ENCODE results near the gene GPRIN3.

The GPRIN3 gene

GRCh38 chr4:89276296-89276695 lies 31.3 kb downstream of the GPRIN3 start:
- H3K9me3 ChIP-seq (ENCODE audit: insufficient read depth, low read length, severe bottlenecking): no peaks in the 10 kb centered on the region
- no peak for TF ChIP-seq EZH2 (IDR thresholded peaks at IDR 0.05; ENCODE audit: borderline replicate concordance, low read depth, low read length, severe bottlenecking)
- no peak for TF ChIP-seq CTCF (IDR thresholded peaks at IDR 0.05; ENCODE audit: borderline replicate concordance, extremely low read depth, low read length, poor library complexity, severe bottlenecking)

DNA sequence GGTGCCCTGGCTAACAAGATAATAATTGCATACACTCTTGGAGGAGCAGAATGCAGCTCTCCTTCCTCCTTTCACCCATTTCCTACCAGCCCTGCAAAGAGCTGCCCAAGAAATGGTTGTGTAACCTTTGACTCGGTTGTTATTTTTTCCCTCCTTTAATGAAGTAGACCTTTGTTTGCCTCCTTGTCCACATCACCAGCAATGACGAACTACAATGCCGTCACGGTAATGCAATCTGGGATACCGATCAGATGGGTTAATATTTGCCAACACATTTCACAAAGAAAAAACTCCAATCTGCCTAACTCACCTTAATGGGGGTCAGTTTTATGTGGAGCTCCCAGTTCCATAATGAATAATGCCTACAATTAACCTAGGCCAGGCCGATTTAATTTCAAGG lies 32.0 kb downstream of the GPRIN3 start:
- Histone ChIP-seq H3K4me2 (ENCODE audit: insufficient read depth, low read length) (no peak overlapping the region), H3K79me2 (ENCODE audit: insufficient read depth, low read length) (no peaks in the 10 kb centered on the region), H3K36me3 (ENCODE audit: insufficient read depth, low read length) (no peaks in the 10 kb centered on the region), H2AFZ (ENCODE audit: low read depth, low read length) (no peak overlapping the region), H3K9me3 (ENCODE audit: insufficient read depth, low read length, severe bottlenecking) (no peaks in the 10 kb centered on the region), H3K4me1 (ENCODE audit: insufficient read depth, low read length) (no peaks in the 10 kb centered on the region), H4K20me1 (ENCODE audit: insufficient read depth, low read length) (no peaks in the 10 kb centered on the region), H3K9ac (ENCODE audit: low read depth, low read length) (no peak overlapping the region), H3K27ac (ENCODE audit: low read length) (no peak overlapping the region), H3K27me3 (ENCODE audit: insufficient read depth, low read length, poor library complexity) (no peaks in the 10 kb centered on the region), H3K4me3 (ENCODE audit: low read depth in 1 of 2, low read length in 2 of 2) (no peak overlapping the region)
- TF ChIP-seq CTCF (IDR thresholded peaks at IDR 0.05; ENCODE audit: borderline replicate concordance, extremely low read depth, low read length, poor library complexity, severe bottlenecking) (no peak), EZH2 (IDR thresholded peaks at IDR 0.05; ENCODE audit: borderline replicate concordance, low read depth, low read length, severe bottlenecking) (no peak)
- DNase-seq (no peak), ATAC-seq (ENCODE audit: insufficient read depth, low read depth) (no peak)

More at GRCh38 chr4:89276296-89276695, 31.3 kb downstream of the GPRIN3 start:
- H3K4me2 ChIP-seq (ENCODE audit: insufficient read depth, low read length): no peak overlapping the region
- ATAC-seq (ENCODE audit: insufficient read depth, low read depth) (no peak), DNase-seq (no peak)
- no peaks in the 10 kb centered on the region for H4K20me1 ChIP-seq (ENCODE audit: insufficient read depth, low read length)
- no peak overlapping the region for H2AFZ ChIP-seq (ENCODE audit: low read depth, low read length)
- no peak overlapping the region for H3K4me3 ChIP-seq (ENCODE audit: low read depth in 1 of 2, low read length in 2 of 2)
- H3K27ac ChIP-seq (ENCODE audit: low read length): no peak overlapping the region
- no peaks in the 10 kb centered on the region for H3K79me2 ChIP-seq (ENCODE audit: insufficient read depth, low read length)
- no peaks in the 10 kb centered on the region for H3K27me3 ChIP-seq (ENCODE audit: insufficient read depth, low read length, poor library complexity)
- no peak overlapping the region for H3K9ac ChIP-seq (ENCODE audit: low read depth, low read length)
- no peaks in the 10 kb centered on the region for H3K36me3 ChIP-seq (ENCODE audit: insufficient read depth, low read length)
- H3K4me1 ChIP-seq (ENCODE audit: insufficient read depth, low read length): no peaks in the 10 kb centered on the region

GRCh38 chr4:89273741-89274141 lies 33.9 kb downstream of the GPRIN3 start:
- Histone ChIP-seq H3K27me3 (ENCODE audit: insufficient read depth, low read length, poor library complexity) (no peaks in the 10 kb centered on the region), H3K4me1 (ENCODE audit: insufficient read depth, low read length) (no peaks in the 10 kb centered on the region), H3K27ac (ENCODE audit: low read length) (no peak overlapping the region), H2AFZ (ENCODE audit: low read depth, low read length) (no peak overlapping the region), H3K4me2 (ENCODE audit: insufficient read depth, low read length) (no peak overlapping the region), H3K36me3 (ENCODE audit: insufficient read depth, low read length) (no peaks in the 10 kb centered on the region), H3K79me2 (ENCODE audit: insufficient read depth, low read length) (no peaks in the 10 kb centered on the region), H3K9ac (ENCODE audit: low read depth, low read length) (no peak overlapping the region), H3K4me3 (ENCODE audit: low read depth in 1 of 2, low read length in 2 of 2) (no peak overlapping the region), H4K20me1 (ENCODE audit: insufficient read depth, low read length) (no peaks in the 10 kb centered on the region), H3K9me3 (ENCODE audit: insufficient read depth, low read length, severe bottlenecking) (no peaks in the 10 kb centered on the region)
- no peak for DNase-seq
- ATAC-seq (ENCODE audit: insufficient read depth, low read depth): no peak
- TF ChIP-seq CTCF (IDR thresholded peaks at IDR 0.05; ENCODE audit: borderline replicate concordance, extremely low read depth, low read length, poor library complexity, severe bottlenecking): no peak
- no peak for TF ChIP-seq EZH2 (IDR thresholded peaks at IDR 0.05; ENCODE audit: borderline replicate concordance, low read depth, low read length, severe bottlenecking)

DNA sequence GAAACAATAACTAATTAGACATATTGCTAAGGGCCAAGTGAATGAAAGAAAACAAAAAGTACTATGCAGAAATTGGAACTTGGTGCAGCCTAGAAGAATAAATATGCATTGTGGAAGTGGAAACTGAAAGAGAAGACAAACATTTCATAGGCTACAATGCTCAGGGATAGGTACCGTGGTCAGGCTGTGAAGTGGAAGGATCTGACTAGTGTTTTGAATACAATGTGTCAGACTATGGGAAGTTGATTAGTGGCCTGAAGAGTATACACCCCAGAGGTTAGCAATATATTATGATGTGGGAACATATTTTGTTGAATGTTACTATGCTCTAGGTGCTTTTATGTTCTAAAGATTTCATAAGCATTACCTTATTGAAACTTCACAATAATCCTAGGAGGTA lies 36.8 kb downstream of the GPRIN3 start:
- no peak for ATAC-seq (ENCODE audit: insufficient read depth, low read depth)
- Histone ChIP-seq H3K27me3 (ENCODE audit: insufficient read depth, low read length, poor library complexity) (no peaks in the 10 kb centered on the region), H3K27ac (ENCODE audit: low read length) (no peak overlapping the region), H3K9me3 (ENCODE audit: insufficient read depth, low read length, severe bottlenecking) (no peaks in the 10 kb centered on the region), H3K4me2 (ENCODE audit: insufficient read depth, low read length) (no peak overlapping the region), H3K4me3 (ENCODE audit: low read depth in 1 of 2, low read length in 2 of 2) (no peak overlapping the region), H3K9ac (ENCODE audit: low read depth, low read length) (no peak overlapping the region), H3K79me2 (ENCODE audit: insufficient read depth, low read length) (no peaks in the 10 kb centered on the region), H4K20me1 (ENCODE audit: insufficient read depth, low read length) (no peaks in the 10 kb centered on the region), H2AFZ (ENCODE audit: low read depth, low read length) (no peak overlapping the region), H3K4me1 (ENCODE audit: insufficient read depth, low read length) (no peaks in the 10 kb centered on the region), H3K36me3 (ENCODE audit: insufficient read depth, low read length) (no peaks in the 10 kb centered on the region)
- no peak for DNase-seq
- TF ChIP-seq CTCF (IDR thresholded peaks at IDR 0.05; ENCODE audit: borderline replicate concordance, extremely low read depth, low read length, poor library complexity, severe bottlenecking) (no peak), EZH2 (IDR thresholded peaks at IDR 0.05; ENCODE audit: borderline replicate concordance, low read depth, low read length, severe bottlenecking) (no peak)

Measured in DND-41 (cell line).